ENCODE data around the gene UBE3C. TPM values are rescaled to one million over a fixed set of nuclear protein-coding genes. Genes with fewer than 3 reads are reported as not detected.

The UBE3C gene
- total RNA-seq, 2 donors from 2014 or later: 35.8 to 35.9 TPM

GRCh38 chr7:157310676-157311185 is 172.0 kb downstream of the UBE3C start:
- H3K9me3 ChIP-seq: no peaks in the 10 kb centered on the region
- TF ChIP-seq POLR2A (IDR thresholded peaks at IDR 0.05): no peak
- TF ChIP-seq CTCF (IDR thresholded peaks at IDR 0.05): no peak
- H3K4me3 ChIP-seq: no peak overlapping the region
- WGBS, 2 donors: 60 to 66% methylated on average over 5 to 7 of the region's 7 CpGs
- H3K4me1 ChIP-seq: no peaks in the 10 kb centered on the region
- no peaks in the 10 kb centered on the region for H3K27me3 ChIP-seq
- ATAC-seq (peak; percentile 41), DNase-seq (no peak)
- no peaks in the 10 kb centered on the region for H3K36me3 ChIP-seq (replicated peaks in 1 of 2; ENCODE audit: insufficient read depth in 1 of 2, low read depth in 2 of 2)
- intact Hi-C loops (cut with DNase I): no loop called here
- peak overlapping the region in 3 of 4 donors; percentile 60 to 75 (median 60) for H3K27ac ChIP-seq

- intact Hi-C loops (cut with DNase I): no loop called here
- ATAC-seq (no peak), DNase-seq (no peak)
- no peaks in the 10 kb centered on the region for H3K4me1 ChIP-seq
- H3K27me3 ChIP-seq: no peaks in the 10 kb centered on the region
- H3K27ac ChIP-seq: no peak overlapping the region
- TF ChIP-seq POLR2A (IDR thresholded peaks at IDR 0.05) (no peak), CTCF (IDR thresholded peaks at IDR 0.05) (no peak)
- 76 to 81% methylated on average over 7 of the region's 7 CpGs for WGBS, 2 donors
- no peaks in the 10 kb centered on the region for H3K9me3 ChIP-seq
- no peaks in the 10 kb centered on the region for H3K36me3 ChIP-seq (replicated peaks in 1 of 2; ENCODE audit: insufficient read depth in 1 of 2, low read depth in 2 of 2)
- no peak overlapping the region for H3K4me3 ChIP-seq
Observed at GRCh38 chr7:157312941-157313340, 174.2 kb downstream of the UBE3C start.

- H3K4me3 ChIP-seq: no peak overlapping the region
- 85 to 87% methylated on average over 14 to 15 of the region's 15 CpGs for WGBS, 2 donors
- no peaks in the 10 kb centered on the region for H3K36me3 ChIP-seq (replicated peaks in 1 of 2; ENCODE audit: insufficient read depth in 1 of 2, low read depth in 2 of 2)
- ATAC-seq (no peak), DNase-seq (no peak)
- no peaks in the 10 kb centered on the region for H3K9me3 ChIP-seq
- intact Hi-C loops (cut with DNase I): no loop called here
- H3K27me3 ChIP-seq: no peaks in the 10 kb centered on the region
- no peak overlapping the region for H3K27ac ChIP-seq
- H3K4me1 ChIP-seq: no peaks in the 10 kb centered on the region
- TF ChIP-seq POLR2A (IDR thresholded peaks at IDR 0.05) (no peak), CTCF (IDR thresholded peaks at IDR 0.05) (no peak)
Observed at GRCh38 chr7:157313645-157314044, 174.9 kb downstream of the UBE3C start.

GRCh38 chr7:157318015-157318706 is 179.4 kb downstream of the UBE3C start:
- DNase-seq: peak in 1 of 4 donors; percentile 64
- H3K4me3 ChIP-seq: no peak overlapping the region
- intact Hi-C loops (cut with DNase I): no loop called here

More at GRCh38 chr7:157318015-157318706, 179.4 kb downstream of the UBE3C start:
- Histone ChIP-seq H3K27me3 (no peaks in the 10 kb centered on the region), H3K27ac (peak overlapping the region in 1 of 4 donors; percentile 35), H3K9me3 (no peaks in the 10 kb centered on the region), H3K36me3 (replicated peaks in 1 of 2; ENCODE audit: insufficient read depth in 1 of 2, low read depth in 2 of 2) (no peaks in the 10 kb centered on the region), H3K4me1 (no peaks in the 10 kb centered on the region)
- TF ChIP-seq CTCF (IDR thresholded peaks at IDR 0.05) (no peak), POLR2A (IDR thresholded peaks at IDR 0.05) (no peak)
- WGBS, 2 donors: 72 to 83% methylated on average over 14 of the region's 14 CpGs
- no peak for ATAC-seq

Small RNAs within 50 kb of the gene (small RNA-seq; reads per million reads assigned to genes)
- gene AC004975.1: not detected

Other genes starting within 250 kb of the UBE3C start
- gene LMBR1, start 245.7 kb upstream of the UBE3C start, total RNA-seq: 10 to 100 TPM; 23.4 to 54.0 TPM
- 10 to 100 TPM; 23.1 to 28.0 TPM for gene NOM1, start 189.2 kb upstream of the UBE3C start, total RNA-seq
- 10 to 100 TPM; 14.3 to 39.6 TPM for gene MNX1, start 128.3 kb upstream of the UBE3C start, total RNA-seq
- gene DNAJB6, start 198.1 kb downstream of the UBE3C start, total RNA-seq: 10 to 100 TPM; 26.5 to 32.0 TPM